Measurements from ENCODE around the gene SLX9.

- TF ChIP-seq CTCF (optimal IDR thresholded peaks at IDR 0.05 in 1 of 3, IDR thresholded peaks at IDR 0.05 in 1 of 3, conservative IDR thresholded peaks at IDR 0.05 in 1 of 3; ENCODE audit: extremely low read depth in 1 of 3, insufficient read depth in 2 of 3, low read length in 3 of 3) (peak in 1 of 3 experiments; percentile 6), EZH2 (IDR thresholded peaks at IDR 0.05; ENCODE audit: low read length) (no peak)
These were observed 55.0 kb downstream of the SLX9 start for GRCh38 chr21:44994695-44995342.

All from keratinocyte (primary cell).